SW480 (cell line): ENCODE measurements around the gene NPHS1.
"Not testable (repeated sequence)": the region's sequence is repeated elsewhere in the genome, so short reads cannot be mapped to it uniquely, and the experiment has no call there.

Source experiments
- DNase-seq: peaks from one replicate; pipeline ENCODE4 v3.0.0-alpha.2; 2016; ENCODE audit warnings: low spot score

The NPHS1 gene

GRCh38 chr19:35852029-35852780 lies at the start of gene NPHS1:
TSS of gene NPHS1 (minus strand) at chr19:35852504. CDS start at chr19:35851837, 667 bp downstream.
- no peak for DNase-seq

- peak; percentile 47 for DNase-seq
These were observed 48.8 kb upstream of the NPHS1 start for GRCh38 chr19:35901055-35901644.

GRCh38 chr19:35899547-35900214 lies 47.4 kb upstream of the NPHS1 start:
- DNase-seq: peak; percentile 88

- DNase-seq: no peak
These were observed 46.1 kb upstream of the NPHS1 start for GRCh38 chr19:35898499-35898809.

- DNase-seq: no peak
These were observed 45.6 kb upstream of the NPHS1 start for GRCh38 chr19:35897706-35898451.

GRCh38 chr19:35896643-35897040 lies 44.3 kb upstream of the NPHS1 start:
- DNase-seq: no peak

- DNase-seq: no peak
These were observed 43.8 kb upstream of the NPHS1 start for GRCh38 chr19:35895911-35896642.

GRCh38 chr19:35894342-35894741 lies 42.0 kb upstream of the NPHS1 start:
- DNase-seq: no peak

- not testable (repeated sequence) for DNase-seq
These were observed 39.5 kb upstream of the NPHS1 start for GRCh38 chr19:35891819-35892218.

GRCh38 chr19:35890113-35890650 lies 37.9 kb upstream of the NPHS1 start:
- DNase-seq: no peak

GRCh38 chr19:35889370-35890112 lies 37.2 kb upstream of the NPHS1 start:
- no peak for DNase-seq

GRCh38 chr19:35888398-35888797 lies 36.1 kb upstream of the NPHS1 start:
- no peak for DNase-seq

GRCh38 chr19:35887197-35887596 lies 34.9 kb upstream of the NPHS1 start:
- no peak for DNase-seq

GRCh38 chr19:35885904-35886303 lies 33.6 kb upstream of the NPHS1 start:
- DNase-seq: no peak

GRCh38 chr19:35885225-35885738 lies 33.0 kb upstream of the NPHS1 start:
- DNase-seq: no peak

GRCh38 chr19:35883882-35884281 lies 31.6 kb upstream of the NPHS1 start:
- DNase-seq: no peak

GRCh38 chr19:35882114-35882832 lies 30.0 kb upstream of the NPHS1 start:
- DNase-seq: peak; percentile 90

- DNase-seq: peak; percentile 94
These were observed 27.5 kb upstream of the NPHS1 start for GRCh38 chr19:35879770-35880317.

GRCh38 chr19:35879068-35879467 lies 26.8 kb upstream of the NPHS1 start:
- no peak for DNase-seq
